GM21786 (cell line): ENCODE results near the gene TASP1.
"Not testable (repeated sequence)": the region's sequence is repeated elsewhere in the genome, so short reads cannot be mapped to it uniquely, and the experiment has no call there.

Experiments
- ATAC-seq: cut with Tn5 transposase; IDR thresholded peaks from one replicate; pipeline ENCODE4 v1.9.1; 2021; ENCODE audit not compliant: unreplicated experiment

The TASP1 gene

DNA sequence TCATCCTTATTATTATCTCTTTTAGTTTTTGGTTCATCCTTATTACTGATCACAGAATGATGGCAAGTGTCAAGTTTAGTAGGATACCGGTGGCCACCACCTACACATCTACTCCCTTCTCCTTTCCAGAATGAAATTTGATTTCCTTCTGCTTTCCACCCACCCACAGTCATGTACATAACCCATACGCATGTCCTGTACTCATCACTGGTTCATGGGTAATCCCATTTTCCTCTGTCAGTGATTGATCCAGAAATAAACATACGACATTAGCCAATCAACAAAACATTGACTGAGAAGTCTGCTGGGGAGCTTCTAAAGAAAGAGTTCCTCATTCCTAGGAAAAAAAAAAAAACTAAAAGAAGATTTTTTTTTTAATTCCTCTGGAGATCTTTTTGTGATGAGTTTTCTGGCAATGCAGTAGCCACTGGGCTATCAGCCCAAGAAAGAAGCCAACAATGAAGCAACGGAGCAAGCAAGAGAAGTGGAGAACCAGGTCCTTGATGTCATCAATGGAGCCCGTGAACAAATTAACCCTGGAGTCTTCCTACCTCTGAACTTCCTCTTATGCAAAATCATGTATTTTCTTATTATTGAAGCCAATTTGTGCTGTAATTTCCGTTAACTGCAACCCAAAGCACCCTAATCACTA is 127.8 kb downstream of the TASP1 start:
- ATAC-seq = no peak

DNA sequence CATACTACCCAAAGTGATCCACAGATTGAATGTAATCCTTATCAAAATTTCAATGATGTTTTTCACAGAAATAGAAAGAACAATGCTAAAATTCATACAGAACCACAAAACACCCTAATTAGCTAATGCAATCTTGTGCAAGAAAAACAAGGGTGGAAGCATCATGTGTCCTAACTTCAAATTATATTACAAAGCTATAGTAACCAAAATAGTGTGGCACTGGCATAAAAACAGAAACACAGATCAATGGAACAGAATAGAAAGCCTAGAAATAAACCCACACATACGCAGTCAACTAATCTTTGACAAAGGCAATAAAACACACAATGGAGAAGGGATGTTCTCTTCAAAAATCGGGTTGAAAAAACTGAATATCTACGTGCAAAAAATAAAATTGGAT is 131.1 kb downstream of the TASP1 start:
- ATAC-seq = no peak

DNA sequence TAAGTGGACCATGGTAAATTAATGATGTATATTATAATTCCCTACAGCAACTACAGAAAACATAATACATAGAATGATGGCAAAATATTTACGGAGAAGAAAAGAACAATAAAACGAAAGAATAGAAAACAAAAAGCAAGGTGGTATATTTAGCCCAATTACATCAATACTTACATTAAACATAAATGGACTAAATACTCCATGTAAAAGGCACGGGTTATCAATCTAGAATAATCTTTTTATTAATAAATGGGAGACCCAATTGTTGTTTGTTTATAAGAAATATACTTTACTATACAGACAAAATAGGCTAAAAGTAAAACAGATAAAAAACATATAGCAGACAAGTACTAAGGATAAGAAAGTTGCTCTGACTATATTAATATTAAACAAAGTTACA is 137.2 kb downstream of the TASP1 start:
- no peak for ATAC-seq

DNA sequence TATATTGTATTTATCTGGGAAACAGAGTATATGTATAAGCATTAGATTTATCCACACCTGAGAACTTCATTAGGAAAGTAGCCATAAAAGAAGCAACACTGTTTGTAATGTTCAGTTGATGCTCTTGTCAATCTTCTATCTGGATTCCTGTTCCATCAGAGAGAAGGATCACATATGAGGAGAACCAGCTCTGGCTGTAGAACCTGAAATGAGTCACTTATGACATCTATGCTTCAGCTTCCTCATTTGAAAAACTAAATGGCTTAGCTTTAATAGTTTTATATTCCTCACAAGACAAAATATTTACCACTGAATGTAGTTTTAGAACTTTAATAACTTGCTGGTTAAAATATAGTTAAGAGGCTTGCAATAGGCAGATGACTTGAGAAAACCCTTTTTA is 144.7 kb downstream of the TASP1 start:
- no peak for ATAC-seq

DNA sequence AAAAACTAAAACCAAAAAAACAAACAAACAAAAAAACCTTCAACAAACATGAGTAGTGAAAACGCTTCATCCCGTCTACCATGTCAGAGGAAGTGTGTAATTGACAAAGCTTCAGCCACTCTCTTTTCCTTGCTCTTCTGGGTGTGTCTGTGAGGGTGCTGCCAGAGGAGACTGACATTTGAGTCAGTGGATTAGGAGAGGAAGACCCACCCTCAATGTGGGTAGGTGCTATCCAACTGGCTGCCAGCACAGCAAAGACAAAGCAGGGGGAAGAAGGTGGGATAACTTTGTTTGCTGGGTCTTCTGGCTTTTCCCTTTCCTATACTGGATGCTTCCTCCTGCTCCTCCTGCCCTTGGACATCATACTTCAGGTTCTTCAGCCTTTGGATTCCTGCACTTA is 145.6 kb downstream of the TASP1 start:
- no peak for ATAC-seq

DNA sequence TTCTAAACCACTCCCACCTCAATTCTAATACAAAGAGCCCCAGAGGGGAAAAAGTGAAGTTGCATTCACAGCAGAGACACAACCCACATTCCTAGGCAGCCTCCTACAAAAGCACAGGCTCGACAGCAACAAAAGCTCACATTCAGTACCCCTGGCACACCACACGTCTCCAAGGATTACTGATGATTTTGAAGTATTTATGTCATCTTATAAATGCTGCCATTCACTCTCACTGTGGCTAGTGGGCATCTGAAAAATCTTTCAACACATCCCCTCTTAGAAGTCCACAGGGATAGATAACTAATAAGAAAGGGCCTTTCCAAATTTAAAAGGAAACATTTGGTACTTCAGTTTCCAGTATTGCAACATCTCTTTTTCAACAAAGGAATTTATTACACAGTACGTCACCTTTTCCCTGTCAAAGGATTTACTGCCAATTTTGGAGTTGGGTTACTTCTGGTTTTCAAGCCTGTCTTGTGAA is 146.7 kb downstream of the TASP1 start:
- no peak for ATAC-seq

DNA sequence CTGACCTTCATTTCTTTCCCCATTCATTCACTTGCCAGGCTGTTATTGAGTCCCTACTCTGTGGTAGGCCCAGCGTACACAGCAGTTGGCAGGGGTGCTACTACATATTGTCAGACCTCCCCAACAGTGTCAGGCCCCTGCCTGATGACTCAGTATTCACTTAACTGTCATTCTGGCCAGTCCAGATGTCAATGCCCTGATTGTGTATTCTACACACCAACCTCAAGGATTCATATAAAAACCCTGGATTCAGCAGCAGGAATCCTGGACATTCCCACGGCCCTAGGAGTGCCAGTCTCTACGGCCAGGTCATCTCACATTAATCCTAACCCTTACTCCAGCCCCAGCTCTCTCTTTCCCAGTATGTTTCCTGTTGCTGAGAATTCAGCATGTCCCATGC is 151.5 kb downstream of the TASP1 start:
- ATAC-seq = no peak

DNA sequence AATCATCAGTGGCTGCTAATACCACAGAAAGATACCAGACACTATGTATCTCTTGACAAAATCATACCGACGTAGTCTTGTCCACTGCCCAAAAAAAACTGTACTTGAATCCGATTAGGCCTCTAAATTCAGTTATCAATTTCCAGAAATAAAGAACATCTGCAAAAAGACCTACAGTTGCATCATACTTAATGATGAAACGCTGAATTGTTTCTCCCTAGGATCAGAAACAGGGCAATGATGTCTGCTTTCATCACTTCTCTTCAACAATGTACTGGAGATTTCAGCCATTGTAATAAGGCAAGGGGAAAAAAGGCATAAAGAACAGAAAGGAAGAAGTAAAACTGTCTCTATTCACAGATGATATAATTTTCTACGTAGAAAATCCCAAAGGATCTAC is 152.0 kb downstream of the TASP1 start:
- ATAC-seq = no peak

DNA sequence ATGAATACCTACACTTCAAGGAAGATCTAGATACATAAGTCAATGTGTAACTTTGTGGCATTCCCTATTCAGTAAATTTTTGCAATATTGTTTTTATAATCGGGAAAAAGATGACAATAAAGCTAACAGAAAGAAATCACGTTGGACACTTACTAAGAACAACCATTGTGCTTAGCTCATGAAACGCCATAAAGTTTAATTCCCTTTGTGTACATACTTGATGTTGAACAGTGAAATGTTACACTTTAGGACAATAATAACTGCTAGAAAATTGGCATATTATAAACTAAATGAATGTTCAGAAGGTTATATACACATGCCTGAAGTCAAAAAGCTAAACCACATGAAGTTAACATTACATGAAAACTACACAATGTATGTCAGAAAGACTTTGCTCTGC is 153.2 kb downstream of the TASP1 start:
- ATAC-seq = no peak

DNA sequence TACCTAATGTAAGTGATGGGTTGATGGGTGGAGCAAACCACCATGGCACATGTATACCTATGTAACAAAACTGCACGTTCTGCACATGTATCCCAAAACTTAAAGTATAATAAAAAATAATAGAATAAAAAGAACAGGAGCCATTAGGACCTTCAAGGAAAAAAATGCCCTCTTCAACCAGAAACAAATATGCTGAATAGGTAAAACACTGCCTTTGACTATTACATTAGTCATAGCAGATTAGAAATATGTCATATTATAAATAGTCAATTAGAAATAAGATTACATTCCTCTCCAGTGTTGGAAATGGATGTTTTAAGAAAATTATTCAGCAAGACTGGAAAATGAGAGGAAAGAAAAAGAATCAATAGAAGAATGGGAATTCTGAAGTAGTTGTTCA is 153.7 kb downstream of the TASP1 start:
- ATAC-seq = not testable (repeated sequence)

DNA sequence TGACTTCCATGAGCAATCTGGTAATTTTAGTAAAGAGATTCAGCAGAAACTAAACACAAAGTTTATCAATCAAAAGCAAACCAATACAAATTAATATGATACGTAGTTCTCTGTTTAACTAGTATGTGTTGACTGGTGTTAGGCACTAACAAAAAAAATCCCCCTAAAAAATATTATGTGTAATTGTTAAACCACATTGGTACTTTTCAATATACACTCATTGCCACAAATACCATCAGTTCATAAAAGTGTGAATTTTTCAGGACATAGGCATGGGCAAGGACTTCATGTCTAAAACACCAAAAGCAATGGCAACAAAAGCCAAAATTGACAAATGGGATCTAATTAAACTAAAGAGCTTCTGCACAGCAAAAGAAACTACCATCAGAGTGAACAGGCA is 155.3 kb downstream of the TASP1 start:
- ATAC-seq = not testable (repeated sequence)

DNA sequence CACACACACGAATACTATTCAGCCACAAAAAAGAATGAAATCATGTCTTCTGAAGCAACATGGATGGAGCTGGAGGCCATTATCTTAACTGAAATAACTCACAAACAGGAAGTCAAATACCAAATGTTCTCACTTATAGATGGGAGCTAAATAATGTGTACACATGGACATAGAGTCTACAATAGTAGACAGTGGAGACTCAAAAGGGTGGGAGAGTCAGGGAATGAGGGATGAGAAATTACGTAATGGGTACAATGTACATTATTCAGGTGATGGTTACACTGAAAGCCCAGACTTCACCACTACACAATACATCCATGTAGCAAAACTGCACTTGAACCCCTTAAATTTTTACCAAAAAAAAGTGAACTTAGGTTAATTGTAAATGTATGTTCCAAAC is 160.4 kb downstream of the TASP1 start:
- no peak for ATAC-seq

DNA sequence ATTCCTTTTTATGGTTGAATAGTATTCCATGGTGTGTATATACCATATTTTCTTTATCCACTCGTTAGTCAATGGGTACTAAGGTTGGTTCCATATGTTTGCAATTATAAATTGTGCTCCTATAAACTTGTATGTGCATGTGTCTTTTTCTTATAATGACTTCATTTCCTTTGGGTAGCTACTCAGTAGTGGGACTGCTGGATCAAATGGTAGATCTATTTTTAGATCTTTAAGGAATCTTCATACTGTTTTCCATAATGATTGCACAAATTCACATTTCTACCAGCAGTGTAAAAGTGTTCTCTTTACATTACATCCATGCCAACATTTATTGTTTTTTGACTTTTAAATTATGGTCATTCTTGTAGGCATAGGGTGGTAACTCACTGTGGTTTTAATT is 164.3 kb downstream of the TASP1 start:
- ATAC-seq = no peak

DNA sequence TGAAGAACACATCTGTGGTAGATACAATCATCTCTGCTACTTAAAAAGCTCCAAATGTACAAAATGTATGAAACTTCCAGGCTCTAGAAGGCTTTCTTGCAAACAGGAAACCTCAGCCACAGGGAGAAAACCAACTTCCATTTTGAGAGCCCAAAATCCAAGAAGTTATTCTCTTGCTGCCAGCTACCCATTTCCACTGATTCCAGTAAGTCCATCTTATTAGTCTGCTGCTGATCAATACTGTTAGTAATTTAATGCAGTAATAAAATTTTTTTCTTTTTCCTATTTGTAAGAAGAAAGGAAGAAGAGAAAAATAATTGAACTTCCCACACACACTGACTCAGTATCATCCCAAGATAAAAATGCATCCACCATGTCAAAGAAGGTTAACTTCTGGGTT is 169.5 kb downstream of the TASP1 start:
- ATAC-seq = no peak

DNA sequence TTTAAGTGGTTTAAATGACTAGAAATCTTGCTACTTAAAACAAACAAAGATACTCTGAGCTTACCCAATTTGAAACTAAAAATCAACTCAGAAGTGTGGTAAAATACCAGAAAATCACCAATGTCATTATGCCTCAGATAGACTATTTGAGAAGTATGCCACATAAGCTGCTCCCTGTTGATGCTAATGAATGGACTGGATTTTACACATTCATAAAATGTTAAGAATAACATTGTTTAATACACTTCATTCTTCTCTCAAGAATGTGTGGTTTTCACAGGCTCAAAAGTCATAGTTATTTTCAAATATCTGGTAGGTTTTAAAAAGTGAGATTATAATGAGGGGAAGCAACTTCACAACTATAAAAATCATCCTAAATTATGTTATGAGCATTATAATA is 170.6 kb downstream of the TASP1 start:
- no peak for ATAC-seq

DNA sequence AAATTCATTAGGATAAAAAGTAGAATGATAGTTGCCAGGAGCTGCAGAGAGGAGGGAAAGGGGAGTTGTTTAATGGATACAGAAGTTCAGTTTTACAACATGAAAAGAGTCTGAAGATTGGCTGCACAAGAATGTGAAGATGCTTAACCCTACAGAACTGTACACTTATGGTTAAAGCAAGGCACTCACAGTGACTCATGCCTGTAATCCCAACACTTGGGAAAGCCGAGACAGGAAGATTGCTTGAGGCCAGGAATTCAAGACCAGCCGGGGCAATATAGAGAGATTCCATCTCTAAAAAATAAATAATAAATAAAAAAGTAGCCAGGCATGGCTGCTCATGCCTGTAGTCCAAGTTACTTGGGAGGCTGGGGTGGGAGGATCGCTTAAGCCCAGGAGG is 174.0 kb downstream of the TASP1 start:
- no peak for ATAC-seq

DNA sequence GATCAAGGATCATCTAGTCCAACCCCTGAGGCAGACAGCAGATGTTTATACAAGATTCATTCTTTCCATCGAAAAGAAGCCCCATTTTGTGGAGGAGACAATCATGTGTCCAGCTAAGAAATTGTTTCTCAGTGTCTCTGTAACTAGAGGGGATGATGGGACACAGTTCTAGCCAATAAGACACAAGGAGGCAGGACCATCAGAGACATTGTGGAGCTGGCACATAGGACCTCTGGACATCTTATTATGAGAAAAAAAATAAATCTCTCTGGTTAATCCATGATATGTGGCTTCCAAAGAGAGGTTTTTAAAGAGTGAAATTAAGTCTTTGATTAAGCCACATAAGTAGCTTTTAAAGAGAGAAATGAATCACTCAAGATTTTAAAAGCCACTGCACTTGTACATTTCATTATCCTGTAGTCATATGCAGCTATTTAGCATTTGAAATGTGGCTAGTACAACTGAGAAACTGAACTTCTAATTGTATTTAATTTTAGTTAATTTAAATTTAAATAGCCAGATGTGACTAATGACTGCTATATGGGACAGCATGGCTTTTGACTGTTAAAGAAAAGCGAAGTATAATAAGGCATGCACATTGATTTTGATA is 176.8 kb downstream of the TASP1 start:
- ATAC-seq = no peak

DNA sequence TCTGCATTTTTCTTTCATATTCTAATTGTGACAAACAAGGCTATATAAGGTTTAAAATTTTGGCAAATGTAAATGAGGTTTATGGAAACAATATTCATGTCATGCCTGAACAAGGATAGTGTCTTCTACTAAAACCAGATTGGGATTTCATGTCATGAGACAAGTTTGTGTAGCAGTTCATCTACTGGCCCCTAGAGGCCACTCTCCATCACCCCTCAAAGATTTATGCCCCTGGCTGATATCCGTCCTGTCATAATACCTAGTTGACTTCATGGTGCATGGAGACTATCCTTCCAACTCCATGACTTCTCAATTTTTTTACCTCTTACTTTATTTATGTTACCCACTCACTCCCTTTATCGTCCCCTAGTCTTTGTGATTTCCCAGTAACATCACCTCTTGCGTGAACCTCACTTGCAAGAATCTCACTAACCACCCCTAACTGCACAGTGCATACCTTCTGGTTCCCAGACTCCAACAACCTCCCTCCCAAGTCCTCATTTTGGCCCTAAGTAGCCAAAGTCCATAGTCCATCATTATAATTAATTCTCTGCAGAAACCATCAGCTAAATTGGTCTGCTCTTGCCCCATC is 179.8 kb downstream of the TASP1 start:
- ATAC-seq = no peak

DNA sequence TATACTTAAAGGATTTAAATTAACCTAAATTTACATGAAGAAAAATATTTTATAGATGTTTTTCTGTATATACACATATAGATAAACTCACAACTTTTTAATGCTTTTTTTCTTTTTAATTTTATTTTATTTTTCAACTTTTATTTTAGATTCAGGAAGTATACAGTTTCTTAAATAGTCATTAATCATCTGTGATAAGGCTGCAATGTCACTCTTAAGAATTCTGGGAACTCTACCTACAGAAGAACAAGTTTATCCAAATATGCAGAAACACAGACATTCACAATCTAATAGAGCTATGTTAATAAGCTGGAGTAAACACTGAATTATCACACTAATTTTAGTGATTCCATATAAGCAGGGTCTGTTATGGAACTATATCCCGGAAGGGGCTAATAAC is 181.2 kb downstream of the TASP1 start:
- no peak for ATAC-seq

DNA sequence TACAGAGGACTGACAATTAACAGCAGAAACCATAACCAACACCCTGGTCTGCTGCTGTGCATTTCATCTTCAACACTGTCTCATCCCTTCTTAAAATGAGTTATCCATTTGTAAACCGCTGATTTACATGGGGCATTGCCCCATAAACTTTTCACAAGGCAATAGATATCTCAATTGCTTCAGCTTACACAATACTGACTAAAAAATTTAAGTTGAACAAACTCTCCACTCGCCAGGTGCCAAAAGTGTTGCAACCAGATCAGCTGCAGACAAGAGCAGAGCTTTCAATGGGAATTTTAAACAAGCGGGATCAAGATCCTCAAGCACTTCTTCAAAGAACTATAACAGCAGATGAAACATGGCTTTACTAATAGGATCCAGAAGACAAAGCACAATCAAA is 183.0 kb downstream of the TASP1 start:
- ATAC-seq = no peak

DNA sequence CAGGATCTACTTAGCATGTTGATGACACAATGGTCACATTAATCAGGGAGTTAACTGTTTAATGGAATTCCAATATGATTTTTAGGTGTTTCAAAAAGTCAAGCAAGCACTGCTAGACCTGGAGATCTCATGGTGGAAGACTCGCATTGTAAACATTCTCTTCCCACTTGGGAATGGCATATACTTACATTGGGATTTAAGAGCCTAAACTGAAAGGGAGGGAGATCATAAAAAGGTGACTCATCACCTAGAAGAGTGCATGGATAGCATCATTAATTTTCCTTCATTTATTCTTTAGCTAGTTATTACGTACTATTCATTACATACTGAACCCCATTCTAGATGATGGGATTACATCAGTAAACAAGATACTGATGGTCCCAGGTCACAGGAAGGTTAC is 185.4 kb downstream of the TASP1 start:
- ATAC-seq = no peak

DNA sequence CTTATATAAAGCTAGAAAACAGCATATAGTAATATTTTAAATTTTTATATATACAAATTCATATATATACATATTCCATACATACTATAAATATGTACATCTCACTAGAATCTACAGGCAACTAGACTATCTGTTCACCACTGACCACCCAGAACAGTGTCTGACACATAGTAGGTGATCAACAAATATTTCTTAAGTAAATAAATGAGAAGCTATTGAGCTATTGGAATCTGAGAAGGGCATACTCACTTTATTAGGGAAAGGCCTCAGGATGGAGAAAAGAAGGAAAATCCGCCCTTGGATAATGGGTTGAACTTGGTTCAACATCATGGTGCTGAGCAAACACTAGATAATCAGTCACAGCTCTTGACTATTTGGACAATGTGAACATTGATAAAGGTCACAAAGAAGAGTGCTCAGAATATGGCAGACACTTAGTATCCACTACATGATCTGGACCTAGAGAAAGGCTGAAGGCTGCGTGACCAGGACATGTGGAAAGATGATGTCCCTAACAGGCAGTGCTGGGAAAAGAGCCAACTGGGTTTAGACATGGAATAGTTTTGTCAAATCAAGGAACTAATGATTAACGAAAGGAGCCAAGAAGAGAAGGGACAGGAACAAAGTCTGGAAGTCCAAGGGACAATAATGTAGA is 186.1 kb downstream of the TASP1 start:
- no peak for ATAC-seq
